Measurements from ENCODE around the gene GSG1L.

The GSG1L gene

GRCh38 chr16:28062261-28062846, 1.2 kb downstream of the GSG1L start:
- DNase-seq: no peak

- DNase-seq: no peak
These were observed 2.0 kb downstream of the GSG1L start for GRCh38 chr16:28061352-28062101.

GRCh38 chr16:28059841-28060575, 3.5 kb downstream of the GSG1L start:
- DNase-seq: no peak

- DNase-seq: no peak
These were observed 4.5 kb downstream of the GSG1L start for GRCh38 chr16:28058839-28059589.

- no peak for DNase-seq
These were observed 5.6 kb downstream of the GSG1L start for GRCh38 chr16:28057949-28058348.

- DNase-seq: no peak
These were observed 10.1 kb downstream of the GSG1L start for GRCh38 chr16:28053461-28053860.

GRCh38 chr16:28052274-28053128, 11.0 kb downstream of the GSG1L start:
- DNase-seq: no peak

- DNase-seq: no peak
These were observed 12.0 kb downstream of the GSG1L start for GRCh38 chr16:28051486-28051885.

- DNase-seq: no peak
These were observed 20.7 kb downstream of the GSG1L start for GRCh38 chr16:28042811-28043210.

- DNase-seq: no peak
These were observed 21.9 kb downstream of the GSG1L start for GRCh38 chr16:28041615-28042014.

- no peak for DNase-seq
These were observed 23.5 kb downstream of the GSG1L start for GRCh38 chr16:28040039-28040438.

- no peak for DNase-seq
These were observed 24.0 kb downstream of the GSG1L start for GRCh38 chr16:28039493-28039892.

GRCh38 chr16:28038409-28038808, 25.1 kb downstream of the GSG1L start:
- no peak for DNase-seq

GRCh38 chr16:28035866-28036393, 27.6 kb downstream of the GSG1L start:
- DNase-seq: no peak

- DNase-seq: no peak
These were observed 29.6 kb downstream of the GSG1L start for GRCh38 chr16:28033870-28034269.

- DNase-seq: no peak
These were observed 34.0 kb downstream of the GSG1L start for GRCh38 chr16:28029387-28030002.

GRCh38 chr16:28027055-28027454, 36.5 kb downstream of the GSG1L start:
- no peak for DNase-seq

GRCh38 chr16:28025631-28026030, 37.9 kb downstream of the GSG1L start:
- no peak for DNase-seq

GRCh38 chr16:28019218-28019617, 44.3 kb downstream of the GSG1L start:
- DNase-seq: no peak

- no peak for DNase-seq
These were observed 48.7 kb downstream of the GSG1L start for GRCh38 chr16:28014851-28015250.

- no peak for DNase-seq
These were observed 49.6 kb downstream of the GSG1L start for GRCh38 chr16:28013878-28014277.

GRCh38 chr16:28013392-28013791, 50.1 kb downstream of the GSG1L start:
- no peak for DNase-seq
